ENCODE results near the gene ELK4.
A peak's percentile ranks its signal among the peaks of the same experiment; 100 is the strongest.

Gene ELK4, protein sequence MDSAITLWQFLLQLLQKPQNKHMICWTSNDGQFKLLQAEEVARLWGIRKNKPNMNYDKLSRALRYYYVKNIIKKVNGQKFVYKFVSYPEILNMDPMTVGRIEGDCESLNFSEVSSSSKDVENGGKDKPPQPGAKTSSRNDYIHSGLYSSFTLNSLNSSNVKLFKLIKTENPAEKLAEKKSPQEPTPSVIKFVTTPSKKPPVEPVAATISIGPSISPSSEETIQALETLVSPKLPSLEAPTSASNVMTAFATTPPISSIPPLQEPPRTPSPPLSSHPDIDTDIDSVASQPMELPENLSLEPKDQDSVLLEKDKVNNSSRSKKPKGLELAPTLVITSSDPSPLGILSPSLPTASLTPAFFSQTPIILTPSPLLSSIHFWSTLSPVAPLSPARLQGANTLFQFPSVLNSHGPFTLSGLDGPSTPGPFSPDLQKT

DNA sequence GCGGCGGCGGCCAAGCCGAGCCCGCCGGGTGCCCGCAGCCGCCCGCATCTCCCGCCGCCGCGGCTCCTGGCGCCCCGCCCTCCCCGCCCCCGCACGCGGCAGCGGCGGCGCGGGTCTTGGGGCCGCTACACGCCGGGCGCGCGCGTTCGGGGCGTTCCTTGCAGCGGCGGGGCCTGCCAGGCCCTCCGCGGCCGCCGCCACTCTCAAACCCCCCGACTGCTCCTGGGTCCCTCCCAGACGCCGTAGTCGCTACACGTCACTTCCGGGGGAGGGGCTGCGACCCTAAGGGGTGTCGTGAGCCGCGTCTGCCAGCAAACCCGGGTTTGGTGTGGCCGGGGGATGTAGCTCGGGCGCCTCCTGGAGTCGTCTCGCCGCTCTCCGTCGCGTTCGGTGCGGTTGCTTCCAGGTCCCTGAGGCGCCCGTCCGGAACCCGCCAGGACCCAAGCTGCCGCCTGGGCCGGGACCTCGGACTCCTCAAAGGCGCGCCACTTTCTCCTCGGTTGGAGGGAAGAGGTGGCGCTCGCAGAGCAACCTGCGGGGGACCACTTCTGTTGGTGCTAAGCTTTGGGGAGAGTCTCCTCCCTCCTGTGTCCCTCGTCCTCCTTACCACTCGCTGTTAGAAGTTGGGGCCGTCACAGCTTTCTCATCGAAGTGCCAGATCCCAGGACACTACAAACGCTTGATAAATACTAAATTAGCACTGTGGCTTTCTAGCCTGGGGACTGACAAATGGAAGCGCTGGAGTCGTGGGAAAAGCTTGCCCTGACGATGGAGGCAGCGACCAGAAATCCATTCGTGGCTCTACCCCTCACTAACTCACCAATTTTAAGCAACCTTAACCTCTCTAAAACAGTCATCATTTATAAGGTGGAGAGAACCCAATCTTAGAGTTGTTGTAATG lies at the start of gene ELK4:
ELK4 (minus strand) TSS at position 244 of the 901 bp plus-strand sequence. CDS start 8,129 bp downstream, outside the sequence.
- DNase-seq = peak; percentile 99

DNA sequence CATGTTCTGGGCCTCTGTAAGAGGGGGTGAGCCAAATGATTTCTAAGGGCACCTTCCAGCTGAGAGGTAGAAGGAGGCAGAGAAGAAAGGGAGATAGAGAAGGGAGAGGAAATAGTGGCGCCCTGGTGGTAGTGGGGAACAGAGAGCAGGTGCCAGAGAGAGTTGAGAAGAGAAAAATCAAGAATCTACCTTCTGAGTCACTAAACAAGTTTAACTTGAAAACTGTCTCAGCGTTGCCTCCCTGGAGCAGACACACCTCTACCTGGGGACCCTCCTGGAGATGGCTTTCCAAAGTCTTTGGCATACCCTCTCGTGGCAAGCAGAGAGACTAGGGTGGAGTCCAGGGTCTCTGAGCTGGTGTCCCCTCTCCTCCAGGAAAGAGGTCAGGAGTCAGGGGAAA lies 49.6 kb upstream of the ELK4 start:
- DNase-seq = no peak

DNA sequence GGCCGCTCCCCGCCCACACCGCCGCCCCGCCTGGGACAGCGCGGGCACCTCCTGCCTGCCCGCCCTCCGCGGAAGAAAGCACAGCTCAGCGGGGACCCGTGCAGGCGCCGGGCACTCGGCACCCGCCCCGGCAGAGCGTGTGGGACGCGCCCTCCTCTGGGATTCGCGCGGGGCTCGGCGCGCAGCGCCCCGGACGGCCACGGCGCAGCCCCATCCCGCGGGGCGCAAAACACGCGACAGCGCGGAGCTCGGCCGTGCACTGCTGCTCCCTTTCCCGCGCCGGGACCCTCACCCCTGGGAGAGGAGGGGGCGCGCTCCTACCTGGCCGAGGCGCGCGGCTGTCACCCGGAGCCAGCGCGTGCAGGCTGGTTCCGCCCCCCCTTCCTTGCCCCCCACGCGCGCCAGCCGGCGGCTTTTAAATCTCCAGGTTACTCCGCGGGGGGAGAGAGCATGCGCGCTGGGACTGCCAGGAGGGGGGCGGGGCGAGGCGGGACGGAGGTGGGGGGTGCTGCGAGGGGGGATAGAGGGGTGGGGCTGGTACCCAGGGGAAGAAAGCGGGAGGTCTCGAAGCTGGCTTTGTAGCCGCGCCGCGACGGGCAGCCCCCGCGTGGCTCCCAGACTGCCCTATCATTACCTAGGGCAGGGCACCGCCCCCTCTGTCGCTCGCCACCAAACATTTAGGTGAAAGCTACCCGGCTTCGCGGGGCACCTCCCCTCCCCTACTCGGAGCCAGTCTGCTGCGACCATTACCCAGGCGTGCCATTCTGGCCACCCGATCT lies 48.5 kb upstream of the ELK4 start, which contains the start of gene SLC45A3:
SLC45A3 (minus strand) TSS at position 437 of the 779 bp plus-strand sequence. CDS start 15,853 bp downstream, outside the sequence.
- peak; percentile 29 to 36 for DNase-seq

DNA sequence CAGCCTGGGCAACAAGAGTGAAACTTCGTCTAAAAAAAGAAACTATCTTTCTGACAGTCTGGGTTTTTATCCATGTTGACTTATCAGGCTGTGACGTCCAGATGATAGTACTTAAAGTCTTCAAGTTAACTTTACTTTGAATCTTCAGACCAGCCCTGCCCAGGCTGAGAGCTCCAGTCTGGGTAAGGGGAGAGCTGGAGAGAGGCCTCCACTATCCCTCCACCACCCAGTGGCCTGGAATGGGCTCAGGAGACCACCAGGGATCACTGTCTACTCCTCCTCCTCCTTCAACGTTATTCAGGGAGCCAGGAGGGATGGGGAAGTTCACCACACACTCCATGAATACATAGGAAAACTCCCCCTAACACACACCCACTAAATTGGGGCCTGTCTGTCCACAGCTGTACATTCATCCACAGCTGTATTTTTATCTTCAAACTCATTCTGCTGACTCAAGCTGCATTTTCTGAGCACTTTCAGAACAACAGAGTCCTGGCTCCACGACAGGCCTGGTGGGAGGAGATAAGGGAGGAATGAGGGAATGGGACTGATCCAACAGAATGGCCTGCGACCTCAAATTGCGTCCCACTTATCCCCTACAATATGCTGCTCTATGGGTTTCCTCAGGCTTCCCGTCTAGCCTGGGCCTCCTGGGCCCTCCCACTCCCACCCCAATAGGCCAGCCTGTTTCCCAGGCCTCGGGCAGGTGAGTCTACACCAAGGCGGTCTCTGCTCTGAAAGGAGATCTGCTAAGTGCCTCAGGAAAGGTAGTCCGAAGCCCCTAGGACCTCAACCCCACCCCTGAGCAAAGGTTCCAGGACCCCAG lies 46.7 kb upstream of the ELK4 start:
- DNase-seq = no peak

DNA sequence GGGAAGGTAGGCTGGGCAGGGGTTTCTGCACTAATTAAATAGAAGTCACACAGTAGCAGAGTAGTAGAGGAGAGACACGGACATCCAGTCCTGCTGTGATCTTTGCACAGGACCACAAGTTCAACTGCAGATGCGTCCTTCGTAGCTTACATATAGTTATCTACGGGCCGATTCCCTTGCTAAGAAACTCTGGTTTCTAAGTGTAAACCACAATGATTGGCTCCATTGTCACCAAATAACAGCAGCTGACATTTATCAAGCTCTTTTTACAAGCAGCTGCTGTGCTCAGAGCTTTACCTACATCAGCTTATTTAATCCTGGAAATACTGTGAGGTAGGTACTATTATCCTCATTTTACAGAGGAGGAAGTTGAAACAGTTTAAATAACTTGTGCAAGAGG lies 45.4 kb upstream of the ELK4 start:
- DNase-seq = no peak

DNA sequence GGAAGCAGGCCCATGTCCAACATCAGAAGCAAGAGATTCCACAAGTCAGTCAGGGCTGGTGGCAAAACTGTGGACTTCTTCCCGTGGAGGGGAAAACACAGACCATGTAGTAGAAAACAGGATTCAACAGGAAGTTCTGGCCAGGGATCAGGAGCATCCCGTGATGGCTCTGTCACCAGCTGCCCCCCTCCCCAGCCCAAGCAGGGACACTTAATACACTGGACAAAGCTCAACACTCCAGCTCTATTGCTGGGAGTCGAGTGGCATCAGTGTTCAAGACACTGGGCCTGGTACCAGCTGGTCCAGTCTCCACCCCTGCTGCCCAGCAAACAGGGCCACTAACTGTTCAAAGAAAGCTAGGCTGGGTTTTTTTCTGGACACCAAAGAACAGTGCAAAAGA lies 44.8 kb upstream of the ELK4 start:
- no peak for DNase-seq

DNA sequence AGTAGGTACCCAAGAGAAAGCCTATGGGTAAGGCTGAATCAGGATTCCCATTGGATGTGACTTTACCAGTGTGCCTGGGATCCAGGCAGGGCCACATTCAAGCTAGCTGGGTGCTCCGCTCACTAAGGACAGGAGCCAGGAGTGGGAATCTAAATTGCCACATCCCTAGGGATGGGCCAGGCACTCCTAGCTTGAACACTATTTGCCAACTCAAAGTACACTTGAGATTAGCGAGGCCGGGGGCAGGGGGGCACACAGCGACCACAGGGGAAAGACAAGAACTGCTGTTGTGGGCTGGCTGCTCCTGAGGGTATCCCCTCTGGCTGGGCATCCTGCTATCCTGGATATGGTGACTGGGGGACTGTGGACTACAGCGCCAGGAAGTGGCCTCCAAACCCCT lies 44.2 kb upstream of the ELK4 start:
- DNase-seq = no peak

DNA sequence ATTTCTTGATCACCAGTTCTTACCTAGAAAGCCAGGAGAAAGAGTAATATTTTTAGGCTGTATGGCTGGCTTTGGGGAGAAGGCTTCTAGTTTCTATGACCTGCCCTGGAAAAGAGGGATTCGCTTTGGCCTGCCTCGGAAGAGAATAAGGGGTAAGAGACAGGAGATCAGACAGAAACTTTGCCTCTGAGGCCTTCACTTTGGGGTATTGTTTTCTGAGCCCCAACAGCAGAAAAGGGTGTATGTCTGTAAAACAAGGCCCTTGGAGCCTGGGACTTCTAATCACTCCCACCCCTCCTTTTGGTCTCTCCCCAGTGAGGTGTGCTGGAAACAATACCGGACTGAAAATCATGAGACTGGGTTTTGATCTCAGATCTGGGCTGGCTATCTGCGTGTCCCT lies 43.4 kb upstream of the ELK4 start:
- DNase-seq = no peak

DNA sequence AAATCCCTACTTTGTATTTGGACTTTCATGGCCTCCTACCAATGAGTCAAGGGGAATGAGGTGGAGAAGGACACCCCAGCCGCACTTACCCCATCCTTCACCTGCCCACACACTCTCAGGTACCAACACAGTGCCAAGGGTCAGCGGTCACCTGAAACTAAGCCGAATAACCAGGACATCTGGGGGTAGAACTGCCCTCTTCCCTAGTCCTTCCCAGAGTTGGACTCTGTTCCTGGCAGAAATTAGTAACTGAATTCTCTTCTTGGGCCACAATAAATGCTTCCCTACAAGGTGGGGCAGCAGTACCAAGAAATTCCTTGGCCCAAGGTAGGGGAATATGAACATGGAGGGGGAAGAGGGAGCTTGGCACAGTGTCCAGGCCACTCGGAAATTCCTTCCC lies 41.2 kb upstream of the ELK4 start:
- DNase-seq = no peak

DNA sequence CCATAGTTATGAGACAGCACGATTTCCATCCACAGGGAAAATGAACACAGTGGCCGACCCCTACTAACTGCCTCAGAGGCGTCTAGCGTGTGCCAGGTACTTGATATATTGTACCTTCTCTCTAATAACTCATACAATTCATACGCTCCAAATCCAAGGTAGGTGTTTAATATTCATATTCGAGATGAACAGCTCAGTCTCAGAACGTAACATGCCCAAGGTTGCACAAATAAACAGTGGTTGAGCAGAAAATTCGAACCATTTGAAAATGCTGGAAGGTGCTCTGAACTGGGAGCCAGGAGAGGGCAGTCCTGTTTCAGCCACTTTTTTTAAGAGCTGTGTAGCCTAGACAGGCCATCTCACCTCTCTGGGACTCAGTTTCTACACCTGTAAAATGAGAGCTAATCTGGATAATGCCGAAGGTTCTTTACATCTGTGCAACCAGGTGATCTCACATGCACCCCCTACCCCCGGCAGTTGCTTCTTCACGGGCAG lies 40.6 kb upstream of the ELK4 start:
- DNase-seq = no peak

DNA sequence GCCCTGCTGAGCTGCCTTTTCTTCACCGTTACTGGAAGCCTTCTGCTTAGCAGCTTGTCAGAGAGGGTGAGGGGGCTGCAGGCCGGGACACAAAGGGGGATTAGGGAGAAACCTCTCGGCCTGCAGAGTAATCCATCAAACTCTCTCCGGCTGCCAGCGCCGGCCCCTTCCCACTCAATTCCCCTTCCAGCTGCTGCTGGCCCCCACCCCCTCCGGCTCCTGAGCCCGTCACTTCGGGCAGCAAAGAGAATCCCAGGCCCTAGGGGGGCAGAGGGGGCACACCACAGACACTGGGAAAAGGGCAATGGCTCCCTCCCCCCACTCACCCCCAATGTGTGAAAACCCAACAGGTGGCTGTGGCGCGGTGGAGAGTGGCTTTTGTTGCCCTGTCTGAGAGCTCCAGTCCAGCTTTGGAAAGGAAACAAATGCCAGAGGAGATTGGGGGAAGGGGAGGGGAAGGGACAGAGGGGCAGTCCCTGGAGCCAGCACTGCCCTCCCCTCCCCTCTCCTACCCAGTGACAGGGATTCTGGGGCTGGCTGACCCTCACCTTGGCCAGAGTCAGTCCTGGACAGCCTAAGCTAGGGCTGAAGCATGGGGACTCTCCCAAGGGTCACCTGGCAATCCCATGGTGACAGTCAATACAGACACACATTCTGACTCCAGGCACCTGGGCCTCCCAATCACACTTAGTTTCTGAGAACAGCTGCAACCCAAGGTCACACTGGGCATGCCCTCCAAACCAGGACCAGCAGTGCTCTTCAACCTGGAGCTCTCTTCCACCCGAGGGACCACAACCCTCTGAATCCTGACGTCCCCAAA lies 39.0 kb upstream of the ELK4 start:
- DNase-seq = no peak

DNA sequence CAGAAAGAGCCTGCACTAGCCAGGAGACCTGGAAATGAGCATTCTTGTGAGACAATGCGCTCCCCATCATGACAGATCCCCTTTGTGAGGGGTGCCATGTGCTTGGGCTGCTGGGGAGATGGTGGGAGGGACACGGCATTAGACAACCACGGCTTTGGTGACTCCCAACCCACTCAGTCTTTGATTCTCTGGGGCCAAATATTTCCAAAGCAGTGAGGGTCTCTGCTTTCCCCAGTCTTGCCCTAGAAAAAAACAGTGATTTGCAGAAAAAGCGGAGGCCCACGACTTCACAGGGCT lies 38.3 kb upstream of the ELK4 start:
- DNase-seq = no peak

DNA sequence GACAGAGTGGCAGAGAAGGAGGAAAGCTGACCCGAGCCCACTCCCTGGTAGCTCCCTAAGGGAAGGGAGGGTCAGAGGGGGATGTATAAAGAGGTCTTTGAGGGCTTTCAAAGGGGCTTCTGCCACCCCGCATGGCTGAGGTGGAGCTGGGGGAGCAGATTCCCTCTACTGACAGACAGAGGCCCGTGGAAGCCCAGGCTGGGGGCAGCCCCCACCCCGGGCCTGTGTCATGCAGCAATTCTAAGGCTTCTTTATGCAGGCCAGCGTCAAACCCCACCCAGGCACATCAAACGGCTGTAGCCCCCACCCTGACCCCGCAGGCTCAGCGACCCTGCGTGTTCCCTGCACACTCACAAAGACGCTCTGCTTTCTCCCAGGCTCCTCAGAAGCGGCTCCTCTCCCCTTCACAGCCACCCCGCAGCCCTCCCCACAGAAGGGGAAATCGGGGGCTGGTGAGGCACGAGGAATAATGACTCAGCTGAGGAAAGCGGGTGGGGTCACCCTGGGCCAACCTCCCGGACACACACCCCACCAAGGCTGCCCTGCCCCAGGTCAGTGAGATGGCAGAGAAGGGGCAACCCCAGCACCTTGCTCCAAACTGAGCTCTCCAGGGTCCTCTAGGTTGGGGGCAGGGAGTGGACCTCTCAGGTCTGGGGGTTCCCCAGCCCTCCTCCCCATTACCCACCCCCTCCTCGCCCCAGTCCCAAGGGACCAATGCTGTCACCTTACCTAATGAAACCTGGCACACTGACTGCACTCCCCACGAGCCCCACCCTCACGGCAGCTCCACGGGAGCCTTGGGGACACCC lies 37.7 kb upstream of the ELK4 start:
- peak in 1 of 2 donors; percentile 24 for DNase-seq

DNA sequence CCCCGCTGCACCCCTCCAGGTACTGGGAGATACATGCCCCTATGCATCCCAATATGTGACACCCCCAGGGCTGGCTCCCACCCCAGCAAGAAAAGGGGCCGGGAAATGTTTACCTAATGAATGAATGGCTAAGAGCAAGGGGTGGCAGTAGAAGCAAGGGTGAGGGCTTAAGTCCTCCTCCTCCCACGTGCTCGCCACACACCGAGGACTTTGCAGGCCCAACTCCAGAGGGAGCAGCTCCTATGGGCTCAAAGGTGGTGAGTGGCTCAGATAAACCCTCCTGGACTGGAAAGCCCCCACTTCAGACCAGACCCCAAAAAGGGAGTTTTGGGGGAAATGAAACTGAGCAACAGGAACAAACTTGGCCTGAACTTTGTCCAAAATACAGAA lies 37.1 kb upstream of the ELK4 start:
- DNase-seq = peak in 1 of 2 donors; percentile 47

DNA sequence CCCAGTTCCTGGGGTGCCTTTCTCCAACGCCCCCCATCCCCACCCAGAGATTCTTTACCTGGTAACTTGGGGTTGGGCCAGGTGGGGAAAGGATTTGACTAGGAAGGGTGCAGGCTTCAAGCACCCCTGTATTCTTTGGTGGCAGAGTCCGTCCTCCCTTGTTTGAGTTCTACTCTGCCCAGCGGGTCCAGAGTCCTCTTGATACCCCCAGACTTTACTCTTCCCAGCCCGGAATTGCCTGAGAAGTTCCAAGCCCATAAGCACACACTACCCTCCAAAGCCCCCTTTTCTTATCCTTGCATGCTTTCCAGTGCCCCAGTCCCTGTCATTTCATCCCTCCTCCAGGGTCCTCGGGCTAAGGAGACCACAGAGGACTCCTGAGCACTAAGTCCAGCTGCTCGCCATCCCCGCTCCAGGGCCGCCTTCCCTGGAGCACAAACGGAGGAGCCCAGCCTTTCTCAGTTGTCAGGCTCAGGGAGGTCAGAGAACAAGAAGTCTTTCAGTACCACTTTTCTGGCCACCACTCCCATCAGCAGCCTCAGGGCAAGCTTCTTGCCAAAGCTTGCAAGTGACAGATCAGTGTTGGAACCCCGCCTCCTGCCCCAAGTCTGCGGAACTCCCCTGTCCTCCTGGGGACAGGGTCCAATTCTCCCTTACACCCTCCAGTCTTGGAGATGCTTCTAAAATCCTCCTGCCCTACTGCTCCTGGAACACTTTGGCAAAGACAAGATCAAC lies 36.3 kb upstream of the ELK4 start:
- DNase-seq = no peak

DNA sequence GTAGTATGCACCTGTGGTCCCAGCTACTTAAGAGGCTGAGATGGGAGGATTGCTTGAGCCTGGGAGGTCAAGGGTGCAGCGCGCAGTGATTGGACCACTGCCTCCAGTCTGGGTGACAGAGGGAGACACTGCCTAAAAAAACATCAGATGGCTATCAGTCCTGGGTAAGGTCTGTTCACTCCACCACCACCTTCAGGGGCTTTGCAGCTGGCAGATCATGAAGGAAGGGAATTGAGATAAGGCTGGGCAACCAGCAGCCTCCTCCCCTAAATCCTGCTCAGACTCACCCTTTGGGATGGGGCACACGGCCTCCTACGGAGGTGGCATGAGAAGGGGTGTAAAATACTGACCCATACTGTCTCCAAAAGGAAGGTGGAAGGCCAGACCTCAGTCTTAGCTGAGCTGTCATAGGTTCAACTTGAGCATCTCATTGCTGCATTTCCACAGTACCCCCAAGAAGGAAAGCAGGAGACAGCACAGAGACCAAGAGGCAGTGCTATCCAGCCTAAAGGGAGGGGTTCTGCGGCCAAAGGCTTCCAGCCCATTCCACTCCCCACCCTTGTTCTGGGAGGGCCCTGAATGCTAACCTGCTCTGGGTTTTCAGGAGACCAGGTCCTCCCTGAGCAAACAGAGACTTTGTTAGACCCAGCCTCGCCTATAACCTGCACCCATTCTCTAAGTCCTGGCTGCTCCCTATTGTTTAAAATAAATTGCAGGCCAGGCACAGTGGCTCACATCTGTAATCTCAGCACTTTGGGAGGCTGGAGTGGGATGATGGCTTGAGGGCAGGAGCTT lies 34.8 kb upstream of the ELK4 start:
- no peak for DNase-seq

DNA sequence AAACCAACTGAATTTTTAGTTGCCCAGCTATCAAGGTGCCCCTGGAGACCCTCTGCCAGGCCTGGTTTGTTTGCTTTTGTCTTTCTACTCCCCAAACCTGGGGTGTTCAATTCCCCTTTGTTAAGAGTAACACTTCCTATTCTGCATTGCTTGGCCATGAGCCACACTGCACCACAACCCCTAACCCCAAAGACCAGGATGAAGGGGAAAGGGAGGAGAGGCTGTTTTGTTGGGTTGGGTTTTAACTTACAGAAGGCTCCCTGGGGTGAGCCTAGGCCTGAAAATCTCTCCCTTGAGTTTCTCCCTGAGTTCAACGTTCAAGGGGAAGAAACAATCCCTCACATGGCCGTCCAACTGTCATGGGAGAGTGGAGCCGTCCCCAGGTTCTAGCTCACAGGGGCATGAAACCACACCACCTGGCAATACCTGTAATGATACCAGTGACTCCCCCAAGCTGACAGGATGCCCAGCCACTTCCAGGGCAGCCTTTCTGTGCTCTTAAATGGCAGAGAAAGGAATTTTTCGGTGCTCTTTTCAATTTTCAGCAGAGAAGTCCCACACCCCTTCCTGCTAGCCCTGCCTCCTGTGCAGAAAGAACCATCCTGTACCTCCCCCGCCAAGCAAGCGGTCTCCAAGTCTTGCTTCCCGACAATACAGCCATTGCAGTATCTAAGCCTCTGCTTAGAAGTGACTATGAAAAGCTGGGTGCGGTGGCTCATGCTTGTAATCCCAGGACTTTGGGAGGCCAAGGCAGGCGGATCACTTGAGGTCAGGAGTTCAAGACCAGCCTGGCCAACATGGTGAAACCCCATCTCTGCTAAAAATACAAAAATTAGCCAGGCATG lies 33.6 kb upstream of the ELK4 start:
- no peak for DNase-seq

Measured in CD4-positive, alpha-beta T cell treated with Interferon alpha-2 for 1 hour (primary cell).